Activated CD4-positive, alpha-beta T cell treated with anti-CD3 and anti-CD28 coated beads for 36 hours (primary cell): ENCODE measurements around the gene ZBTB34. TPM values are rescaled to one million over a fixed set of nuclear protein-coding genes. Genes with fewer than 3 reads are reported as not detected.

ENCODE experiments used
- ATAC-seq: fragments of 200-7000 bp; cut with Tn5 transposase; one replicate; pipeline ENCODE4 v1.10.0; 2021; ENCODE audit warnings: mild to moderate bottlenecking, moderate library complexity
- CTCF ChIA-PET: fragments of 350-600 bp; sonication (Branson Sonifier 250); formaldehyde crosslinking; loops from one replicate; lab custom pipeline; 2021; ENCODE audit warnings: antibody characterized with exemption; lab: Charles Lee
- POLR2A ChIA-PET: fragments of 350-600 bp; sonication (Branson Sonifier 250); formaldehyde crosslinking; loops from one replicate; lab custom pipeline; 2021; ENCODE audit warnings: antibody characterized with exemption, inconsistent platforms; lab: Charles Lee
- DNase-seq: peaks from one replicate; pipeline ENCODE4 v3.0.0-alpha.2; 2020
- H3K27ac Mint-ChIP-seq: one replicate; pipeline ENCODE4 v1.8.0; 2021; ENCODE audit warnings: mixed read lengths
- H3K27me3 Mint-ChIP-seq: one replicate; pipeline ENCODE4 v1.8.0; 2021; ENCODE audit warnings: mixed read lengths
- H3K36me3 Mint-ChIP-seq: one replicate; pipeline ENCODE4 v1.8.0; 2021; ENCODE audit warnings: low read depth, mixed read lengths
- H3K4me1 Mint-ChIP-seq: one replicate; pipeline ENCODE4 v1.8.0; 2021; ENCODE audit warnings: mixed read lengths
- H3K4me3 Mint-ChIP-seq: one replicate; pipeline ENCODE4 v1.8.0; 2021; ENCODE audit warnings: mild to moderate bottlenecking, moderate library complexity, mixed read lengths
- H3K9me3 Mint-ChIP-seq: one replicate; pipeline ENCODE4 v1.8.0; 2021; ENCODE audit warnings: low read depth, mixed read lengths
- intact Hi-C, 2 experiments: fragments of 100-400 bp; cut with DNase I in 1 of 2; cut with micrococcal nuclease in 1 of 2; formaldehyde crosslinking; loops; one replicate each; pipeline versions ENCODE4 v1.14.2 to v1.15.1; 2022 to 2024; cut with DNase I, micrococcal nuclease
- total RNA-seq, 2 experiments: library from RNA; stranded (reverse); gene quantifications; one replicate each; pipeline ENCODE4 v1.2.3, GENCODE V29; 2021

Gene ZBTB34
- total RNA-seq, 2 experiments from 2014 or later: 4.2 to 5.0 TPM

GRCh38 chr9:126925876-126926275 lies 65.4 kb downstream of the ZBTB34 start:
- H3K36me3 Mint-ChIP-seq: no peaks in the 10 kb centered on the region
- no peaks in the 10 kb centered on the region for H3K4me1 Mint-ChIP-seq
- no peak for ATAC-seq
- DNase-seq: no peak
- ChIA-PET POLR2A (no interaction called here), CTCF (interaction anchor here (0.6 to 1.2 kb wide), 2 partner anchors 16 to 1514 kb away, joined by 3 to 4 read pairs; no protein-coding TSS in a partner anchor)
- intact Hi-C loops: no loop called here
- H3K4me3 Mint-ChIP-seq: no peak overlapping the region
- no peaks in the 10 kb centered on the region for H3K9me3 Mint-ChIP-seq
- peaks cover 2% of the 10 kb centered on the region for H3K27me3 Mint-ChIP-seq
- H3K27ac Mint-ChIP-seq: no peak overlapping the region

- H3K4me1 Mint-ChIP-seq: no peaks in the 10 kb centered on the region
- H3K9me3 Mint-ChIP-seq: no peaks in the 10 kb centered on the region
- H3K27me3 Mint-ChIP-seq: peaks cover 2% of the 10 kb centered on the region
- POLR2A ChIA-PET: no interaction called here
- no peak for DNase-seq
- ATAC-seq: no peak
- no peaks in the 10 kb centered on the region for H3K36me3 Mint-ChIP-seq
- intact Hi-C loops: no loop called here
- H3K4me3 Mint-ChIP-seq: no peak overlapping the region
- H3K27ac Mint-ChIP-seq: no peak overlapping the region
- CTCF ChIA-PET: interaction anchor here (1.2 to 1.5 kb wide), 2 partner anchors 11 to 16 kb away, joined by 4 read pairs; no protein-coding TSS in a partner anchor
Observed at GRCh38 chr9:126926364-126926763, 65.9 kb downstream of the ZBTB34 start.

GRCh38 chr9:126927419-126927818 lies 67.0 kb downstream of the ZBTB34 start:
- no peak overlapping the region for H3K27ac Mint-ChIP-seq
- H3K4me1 Mint-ChIP-seq: no peaks in the 10 kb centered on the region
- no peaks in the 10 kb centered on the region for H3K9me3 Mint-ChIP-seq
- intact Hi-C loops: no loop called here
- ATAC-seq: no peak
- H3K4me3 Mint-ChIP-seq: no peak overlapping the region
- no peak for DNase-seq
- H3K36me3 Mint-ChIP-seq: no peaks in the 10 kb centered on the region
- ChIA-PET POLR2A (no interaction called here), CTCF (interaction anchor here (1.5 kb wide), 1 partner anchor 10 kb away, joined by 4 read pairs; no protein-coding TSS in a partner anchor)
- peaks cover 2% of the 10 kb centered on the region for H3K27me3 Mint-ChIP-seq

GRCh38 chr9:126932871-126933321 lies 72.5 kb downstream of the ZBTB34 start:
- Mint-ChIP-seq H3K27ac (no peak overlapping the region), H3K27me3 (peaks cover 2% of the 10 kb centered on the region), H3K4me3 (no peak overlapping the region), H3K9me3 (no peaks in the 10 kb centered on the region), H3K36me3 (no peaks in the 10 kb centered on the region), H3K4me1 (no peaks in the 10 kb centered on the region)
- CTCF ChIA-PET: interaction anchor here (0.6 to 1.5 kb wide), 2 partner anchors 266 to 447 kb away, joined by 3 to 4 read pairs; no protein-coding TSS in a partner anchor
- intact Hi-C loops: no loop called here
- DNase-seq (no peak), ATAC-seq (no peak)
- POLR2A ChIA-PET: no interaction called here

GRCh38 chr9:126933334-126933980 lies 73.0 kb downstream of the ZBTB34 start:
- no peaks in the 10 kb centered on the region for H3K9me3 Mint-ChIP-seq
- intact Hi-C loops: no loop called here
- no peak overlapping the region for H3K27ac Mint-ChIP-seq
- peaks cover 2% of the 10 kb centered on the region for H3K27me3 Mint-ChIP-seq
- no peaks in the 10 kb centered on the region for H3K36me3 Mint-ChIP-seq
- no peak for ATAC-seq
- CTCF ChIA-PET: interaction anchor here (1.5 kb wide), 1 partner anchor 265 kb away, joined by 4 read pairs; no protein-coding TSS in a partner anchor
- no peak for DNase-seq
- POLR2A ChIA-PET: no interaction called here
- H3K4me3 Mint-ChIP-seq: no peak overlapping the region
- H3K4me1 Mint-ChIP-seq: no peaks in the 10 kb centered on the region

- H3K36me3 Mint-ChIP-seq: no peaks in the 10 kb centered on the region
- ChIA-PET CTCF (interaction anchor here (1.0 kb wide), 1 partner anchor 62 kb away, joined by 3 read pairs; no protein-coding TSS in a partner anchor), POLR2A (no interaction called here)
- H3K4me3 Mint-ChIP-seq: no peak overlapping the region
- DNase-seq: no peak
- no peaks in the 10 kb centered on the region for H3K9me3 Mint-ChIP-seq
- no peaks in the 10 kb centered on the region for H3K27me3 Mint-ChIP-seq
- H3K27ac Mint-ChIP-seq: no peak overlapping the region
- H3K4me1 Mint-ChIP-seq: no peaks in the 10 kb centered on the region
- ATAC-seq: no peak
- intact Hi-C loops: no loop called here
Observed at GRCh38 chr9:126934441-126934840, 74.0 kb downstream of the ZBTB34 start.

Other genes starting within 250 kb of the ZBTB34 start
- gene LMX1B, start 246.7 kb upstream of the ZBTB34 start, total RNA-seq: not detected
- gene ZBTB43, start 55.6 kb upstream of the ZBTB34 start, total RNA-seq: 10 to 100 TPM; 19.3 to 23.0 TPM
- 1 to 10 TPM; 1.2 to 2.2 TPM for gene RALGPS1, start 54.1 kb downstream of the ZBTB34 start, total RNA-seq